PFSK-1 (cell line): ENCODE results near the gene BCL7B.

Experiments
- POLR2AphosphoS5 ChIP-seq: IDR thresholded peaks from 2 replicates; pipeline ENCODE4 v1.6.1; 2012; ENCODE audit warnings: low read depth, mild to moderate bottlenecking, control low read depth, low read length, moderate library complexity
- REST ChIP-seq, 2 experiments: IDR thresholded peaks; 2 replicates each; pipeline versions ENCODE4 v1.6.1 to v1.8.0; 2011 to 2012; ENCODE audit warnings: low read depth in 2 of 2, low read length in 2 of 2, control low read depth in 1 of 2, inconsistent platforms in 1 of 2, mild to moderate bottlenecking in 1 of 2, moderate library complexity in 1 of 2; ENCODE audit not compliant: insufficient read depth in 1 of 2
- TAF1 ChIP-seq: IDR thresholded peaks from 2 replicates; pipeline ENCODE4 v1.6.1; 2012; ENCODE audit warnings: low read length, control low read depth, borderline replicate concordance; ENCODE audit not compliant: insufficient read depth

- TF ChIP-seq POLR2AphosphoS5 (no peak), REST (IDR thresholded peaks at IDR 0.05; ENCODE audit: insufficient read depth in 1 of 2, low read depth in 2 of 2, low read length in 2 of 2) (no peak), TAF1 (no peak)
These were observed 2.8 kb upstream of the BCL7B start for GRCh38 chr7:73560109-73560835.
